CD4-positive, CD25-positive, alpha-beta regulatory T cell (primary cell): ENCODE data around the gene SERPINE2. TPM values are rescaled to one million over a fixed set of nuclear protein-coding genes. Genes with fewer than 3 reads are reported as not detected.

Source experiments
- ATAC-seq, 2 donors: fragments of 150-1000 bp; cut with Tn5 transposase; one replicate each; pipeline ENCODE4 v1.10.0; 2021; ENCODE audit warnings: low read depth in 2 of 2, moderate number of reproducible peaks in 2 of 2, moderate library complexity in 1 of 2
- DNase-seq, 3 donors: peaks; one replicate each; pipeline versions ENCODE4 v3.0.0 to v3.0.0-alpha.2; 2012 to 2022; ENCODE audit warnings: mixed read lengths in 1 of 3
- H3K27ac ChIP-seq: one replicate; pipeline ENCODE4 v1.7.0; 2013; ENCODE audit warnings: mild to moderate bottlenecking, low read length; ENCODE audit not compliant: insufficient read depth, poor library complexity, severe bottlenecking
- H3K27me3 ChIP-seq: one replicate; pipeline ENCODE4 v1.7.0; 2013; ENCODE audit warnings: low read length; ENCODE audit not compliant: control insufficient read depth, insufficient read depth
- H3K36me3 ChIP-seq: one replicate; pipeline ENCODE4 v1.7.0; 2013; ENCODE audit warnings: mild to moderate bottlenecking, low read length, moderate library complexity; ENCODE audit not compliant: control insufficient read depth, insufficient read depth
- H3K4me1 ChIP-seq: 2 replicates; pipeline ENCODE4 v1.7.0; 2013; ENCODE audit warnings: mild to moderate bottlenecking, low read length; ENCODE audit not compliant: insufficient read depth, control insufficient read depth, poor library complexity, severe bottlenecking
- H3K4me3 ChIP-seq: one replicate; pipeline ENCODE4 v1.7.0; 2013; ENCODE audit warnings: low read depth, mild to moderate bottlenecking, low read length, moderate library complexity
- H3K9me3 ChIP-seq, 2 experiments: 1 replicate in 1 of 2; 2 replicates in 1 of 2; pipeline ENCODE4 v1.7.0; 2013; ENCODE audit warnings: low read length in 2 of 2, mild to moderate bottlenecking in 1 of 2, moderate library complexity in 1 of 2; ENCODE audit not compliant: control insufficient read depth in 2 of 2
- H3K27ac Mint-ChIP-seq, 3 donors: one replicate each; pipeline ENCODE4 v1.8.0; 2020 to 2022; ENCODE audit warnings: mild to moderate bottlenecking in 3 of 3, mixed read lengths in 3 of 3, moderate library complexity in 2 of 3
- H3K27me3 Mint-ChIP-seq: one replicate; pipeline ENCODE4 v1.8.0; 2022; ENCODE audit warnings: mild to moderate bottlenecking, mixed read lengths
- H3K36me3 Mint-ChIP-seq: one replicate; pipeline ENCODE4 v1.8.0; 2020; ENCODE audit warnings: mixed read lengths
- H3K4me1 Mint-ChIP-seq, 4 donors: one replicate each; pipeline ENCODE4 v1.8.0; 2020 to 2022; ENCODE audit warnings: mixed read lengths in 4 of 4, mild to moderate bottlenecking in 1 of 4
- H3K4me3 Mint-ChIP-seq, 4 donors: one replicate each; pipeline ENCODE4 v1.8.0; 2020 to 2022; ENCODE audit warnings: mild to moderate bottlenecking in 4 of 4, mixed read lengths in 4 of 4, moderate library complexity in 3 of 4
- H3K9me3 Mint-ChIP-seq, 7 donors: one replicate each; pipeline ENCODE4 v1.8.0; 2020 to 2022; ENCODE audit warnings: mixed read lengths in 7 of 7, mild to moderate bottlenecking in 3 of 7, moderate library complexity in 2 of 7
- polyA plus RNA-seq, 4 donors: library from polyadenylated mRNA; unstranded; fragments of 300-500 nt; fragmentation: Illumina TruSeq; gene quantifications; one replicate each; pipeline ENCODE4 v1.2.3, GENCODE V29; 2021
- total RNA-seq: library from RNA; stranded (reverse); gene quantifications from one replicate; pipeline ENCODE4 v1.2.3, GENCODE V29; 2022

Gene SERPINE2
- total and polyA plus RNA-seq, 5 donors from 2014 or later: 0.85 to 1.8 (median 1.5) TPM

GRCh38 chr2:224077773-224078507 is 38.9 kb upstream of the SERPINE2 start:
- Histone ChIP-seq H3K9me3 (no peaks in the 10 kb centered on the region), H3K4me3 (no peak overlapping the region), H3K4me1 (no peaks in the 10 kb centered on the region), H3K27me3 (no peaks in the 10 kb centered on the region), H3K36me3 (no peaks in the 10 kb centered on the region), H3K27ac (no peak overlapping the region)
- no peak overlapping the region for H3K27ac Mint-ChIP-seq
- no peak overlapping the region for H3K4me3 Mint-ChIP-seq
- no peak for DNase-seq
- H3K36me3 Mint-ChIP-seq: no peaks in the 10 kb centered on the region
- no peak for ATAC-seq
- H3K27me3 Mint-ChIP-seq: no peaks in the 10 kb centered on the region
- no peaks in the 10 kb centered on the region for H3K4me1 Mint-ChIP-seq
- H3K9me3 Mint-ChIP-seq: peaks cover 0 to under 1% (median 0%) of the 10 kb centered on the region in 7 donors

- Mint-ChIP-seq H3K9me3 (no peaks in the 10 kb centered on the region), H3K4me1 (no peaks in the 10 kb centered on the region), H3K4me3 (no peak overlapping the region), H3K36me3 (no peaks in the 10 kb centered on the region), H3K27ac (no peak overlapping the region), H3K27me3 (no peaks in the 10 kb centered on the region)
- no peaks in the 10 kb centered on the region for H3K27me3 ChIP-seq
- no peak overlapping the region for H3K27ac ChIP-seq
- no peak overlapping the region for H3K4me3 ChIP-seq
- no peak for DNase-seq
- no peaks in the 10 kb centered on the region for H3K9me3 ChIP-seq
- no peaks in the 10 kb centered on the region for H3K36me3 ChIP-seq
- ATAC-seq: no peak
- H3K4me1 ChIP-seq: no peaks in the 10 kb centered on the region
Observed at GRCh38 chr2:224075588-224075987, 36.5 kb upstream of the SERPINE2 start.

GRCh38 chr2:224073676-224074075 is 34.6 kb upstream of the SERPINE2 start:
- Histone ChIP-seq H3K4me3 (no peak overlapping the region), H3K27me3 (no peaks in the 10 kb centered on the region), H3K27ac (no peak overlapping the region), H3K9me3 (no peaks in the 10 kb centered on the region), H3K36me3 (no peaks in the 10 kb centered on the region), H3K4me1 (no peaks in the 10 kb centered on the region)
- no peaks in the 10 kb centered on the region for H3K27me3 Mint-ChIP-seq
- H3K9me3 Mint-ChIP-seq: no peaks in the 10 kb centered on the region
- no peak overlapping the region for H3K4me3 Mint-ChIP-seq
- no peaks in the 10 kb centered on the region for H3K36me3 Mint-ChIP-seq
- H3K4me1 Mint-ChIP-seq: no peaks in the 10 kb centered on the region
- no peak overlapping the region for H3K27ac Mint-ChIP-seq
- DNase-seq: no peak
- no peak for ATAC-seq

- DNase-seq (no peak), ATAC-seq (no peak)
- Histone ChIP-seq H3K4me1 (no peaks in the 10 kb centered on the region), H3K9me3 (no peaks in the 10 kb centered on the region), H3K27ac (no peak overlapping the region), H3K36me3 (no peaks in the 10 kb centered on the region), H3K4me3 (no peak overlapping the region), H3K27me3 (no peaks in the 10 kb centered on the region)
- H3K9me3 Mint-ChIP-seq: no peaks in the 10 kb centered on the region
- no peak overlapping the region for H3K4me3 Mint-ChIP-seq
- H3K27ac Mint-ChIP-seq: no peak overlapping the region
- H3K4me1 Mint-ChIP-seq: no peaks in the 10 kb centered on the region
- H3K36me3 Mint-ChIP-seq: no peaks in the 10 kb centered on the region
- no peaks in the 10 kb centered on the region for H3K27me3 Mint-ChIP-seq
Observed at GRCh38 chr2:224072541-224073188, 33.6 kb upstream of the SERPINE2 start.

GRCh38 chr2:224069172-224069571 is 30.1 kb upstream of the SERPINE2 start:
- DNase-seq (no peak), ATAC-seq (no peak)
- Mint-ChIP-seq H3K36me3 (no peaks in the 10 kb centered on the region), H3K27ac (no peak overlapping the region), H3K4me1 (peaks cover 0 to 2% (median 0%) of the 10 kb centered on the region in 4 donors), H3K27me3 (peaks cover 12% of the 10 kb centered on the region), H3K9me3 (peaks cover 0 to 2% (median 0%) of the 10 kb centered on the region in 7 donors), H3K4me3 (no peak overlapping the region)
- no peaks in the 10 kb centered on the region for H3K36me3 ChIP-seq
- no peaks in the 10 kb centered on the region for H3K9me3 ChIP-seq
- no peak overlapping the region for H3K27ac ChIP-seq
- H3K4me3 ChIP-seq: no peak overlapping the region
- peaks cover 3% of the 10 kb centered on the region for H3K27me3 ChIP-seq
- no peaks in the 10 kb centered on the region for H3K4me1 ChIP-seq

GRCh38 chr2:224063298-224063648 is 24.2 kb upstream of the SERPINE2 start:
- no peak overlapping the region for H3K27ac Mint-ChIP-seq
- H3K36me3 Mint-ChIP-seq: no peaks in the 10 kb centered on the region
- H3K27me3 Mint-ChIP-seq: peaks cover 12% of the 10 kb centered on the region

GRCh38 chr2:224062481-224063297 is 23.6 kb upstream of the SERPINE2 start:
- H3K9me3 Mint-ChIP-seq: peaks cover 0 to 2% (median 0%) of the 10 kb centered on the region in 7 donors
- no peak overlapping the region for H3K27ac ChIP-seq
- no peaks in the 10 kb centered on the region for H3K36me3 Mint-ChIP-seq
- H3K4me1 Mint-ChIP-seq: peaks cover 0 to 2% (median 0%) of the 10 kb centered on the region in 4 donors
- ATAC-seq (no peak), DNase-seq (peak in 1 of 3 donors; percentile 8)
- H3K27me3 Mint-ChIP-seq: peaks cover 12% of the 10 kb centered on the region
- H3K27me3 ChIP-seq: peaks cover 6% of the 10 kb centered on the region
- no peak overlapping the region for H3K4me3 ChIP-seq
- no peaks in the 10 kb centered on the region for H3K9me3 ChIP-seq
- no peaks in the 10 kb centered on the region for H3K36me3 ChIP-seq
- H3K4me1 ChIP-seq: no peaks in the 10 kb centered on the region
- no peak overlapping the region for H3K4me3 Mint-ChIP-seq
- no peak overlapping the region for H3K27ac Mint-ChIP-seq

More at GRCh38 chr2:224063298-224063648, 24.2 kb upstream of the SERPINE2 start:
- peaks cover 0 to 2% (median 0%) of the 10 kb centered on the region in 7 donors for H3K9me3 Mint-ChIP-seq
- Histone ChIP-seq H3K27ac (no peak overlapping the region), H3K4me3 (no peak overlapping the region), H3K9me3 (no peaks in the 10 kb centered on the region), H3K36me3 (no peaks in the 10 kb centered on the region), H3K4me1 (no peaks in the 10 kb centered on the region), H3K27me3 (peaks cover 6% of the 10 kb centered on the region)
- no peak overlapping the region for H3K4me3 Mint-ChIP-seq
- DNase-seq (no peak), ATAC-seq (no peak)
- H3K4me1 Mint-ChIP-seq: peaks cover 0 to 2% (median 0%) of the 10 kb centered on the region in 4 donors
